SK-N-SH (cell line): ENCODE results near the gene PMVK. TPM values are rescaled to one million over a fixed set of nuclear protein-coding genes. Genes with fewer than 3 reads are reported as not detected.

ENCODE experiments used
- CTCF ChIA-PET: fragments of 300-600, 350-600 bp; formaldehyde crosslinking; extraction: SDS; loops from one replicate; lab custom pipeline; 2021; lab: Yijun Ruan, JAX
- POLR2A ChIA-PET: fragments of 350-600 bp; sonication (Branson Sonifier 250); formaldehyde crosslinking; extraction: SDS; loops from one replicate; lab custom pipeline; 2020; ENCODE audit warnings: antibody characterized with exemption, inconsistent platforms; lab: Yijun Ruan, JAX
- DNase-seq: peaks from one replicate; pipeline ENCODE4 v3.0.0; 2012
- H2AFZ ChIP-seq: fragments of 200-600 bp; sonication (generic); 2 replicates; pipeline ENCODE4 v1.8.1; 2016; ENCODE audit warnings: antibody characterized with exemption, mild to moderate bottlenecking, low read depth
- H3F3A ChIP-seq: fragments of 200-600 bp; sonication (generic); replicated peaks from 2 replicates; pipeline ENCODE3; 2016; ENCODE audit warnings: antibody characterized with exemption, mild to moderate bottlenecking; ENCODE audit not compliant: insufficient read depth
- H3K27ac ChIP-seq, 2 experiments: fragments of 200-500 bp in 1 of 2; fragments of 200-600 bp in 1 of 2; sonication (Bioruptor generic) in 1 of 2; sonication (generic), shearing (Covaris generic) in 1 of 2; 2 replicates each; pipeline versions ENCODE4 v1.5.1 to v1.6.1; 2014 to 2016; ENCODE audit warnings: low read depth in 2 of 2, inconsistent platforms in 1 of 2, low read length in 1 of 2, mild to moderate bottlenecking in 1 of 2, mixed read lengths in 1 of 2
- H3K27me3 ChIP-seq: fragments of 200-600 bp; sonication (generic), shearing (Covaris generic); 2 replicates; pipeline ENCODE4 v1.6.1; 2016; ENCODE audit warnings: mixed run types; ENCODE audit not compliant: insufficient read depth
- H3K36me3 ChIP-seq, 2 experiments: fragments of 200-500 bp in 1 of 2; fragments of 200-600 bp in 1 of 2; sonication (Bioruptor generic) in 1 of 2; sonication (generic) in 1 of 2; replicated peaks in 1 of 2; 2 replicates each; pipeline versions ENCODE3 to v1.5.1; 2014 to 2016; ENCODE audit warnings: low read length in 1 of 2, mild to moderate bottlenecking in 1 of 2; ENCODE audit not compliant: insufficient read depth in 2 of 2, control insufficient read depth in 1 of 2
- H3K4me1 ChIP-seq, 2 experiments: fragments of 200-500 bp in 1 of 2; fragments of 200-600 bp in 1 of 2; sonication (Bioruptor generic) in 1 of 2; sonication (generic), shearing (Covaris generic) in 1 of 2; 2 replicates each; pipeline versions ENCODE4 v1.5.1 to v1.6.1; 2014 to 2016; ENCODE audit warnings: low read depth in 1 of 2, low read length in 1 of 2, mixed run types in 1 of 2; ENCODE audit not compliant: insufficient read depth in 2 of 2, control insufficient read depth in 1 of 2
- H3K4me2 ChIP-seq: fragments of 200-600 bp; sonication (generic), shearing (Covaris generic); 2 replicates; pipeline ENCODE4 v1.6.1; 2017; ENCODE audit warnings: mixed run types
- H3K4me3 ChIP-seq, 2 experiments: fragments of 200-500 bp in 1 of 2; fragments of 200-600 bp in 1 of 2; sonication (Bioruptor generic) in 1 of 2; sonication (generic), shearing (Covaris generic) in 1 of 2; 2 replicates each; pipeline versions ENCODE4 v1.5.1 to v1.8.1; 2014 to 2016; ENCODE audit warnings: low read depth in 2 of 2, inconsistent platforms in 1 of 2, low read length in 1 of 2, mild to moderate bottlenecking in 1 of 2, mixed read lengths in 1 of 2, moderate library complexity in 1 of 2
- H3K79me2 ChIP-seq: fragments of 200-600 bp; sonication (generic); 2 replicates; pipeline ENCODE4 v1.8.1; 2017; ENCODE audit warnings: mild to moderate bottlenecking; ENCODE audit not compliant: insufficient read depth
- H3K9ac ChIP-seq: fragments of 200-600 bp; sonication (generic); 2 replicates; pipeline ENCODE4 v1.6.1; 2017; ENCODE audit warnings: mixed run types
- H3K9me2 ChIP-seq: fragments of 200-600 bp; sonication (generic); 2 replicates; pipeline ENCODE4 v1.6.1; 2017; ENCODE audit warnings: mixed run types
- H3K9me3 ChIP-seq: fragments of 200-600 bp; sonication (generic); 2 replicates; pipeline ENCODE4 v1.6.1; 2017; ENCODE audit warnings: mixed run types, mild to moderate bottlenecking, moderate library complexity
- H4K20me1 ChIP-seq: fragments of 200-600 bp; sonication (generic); 2 replicates; pipeline ENCODE4 v1.6.1; 2017; ENCODE audit warnings: mild to moderate bottlenecking, mixed run types; ENCODE audit not compliant: insufficient read depth
- GATA2 ChIP-seq: sonication (generic); formaldehyde crosslinking; IDR thresholded peaks from 2 replicates; pipeline ENCODE4 v1.5.0; 2020; ENCODE audit warnings: mild to moderate bottlenecking, missing genetic modification reagents
- RFX5 ChIP-seq: IDR thresholded peaks from 2 replicates; pipeline ENCODE4 v1.6.1; 2012; ENCODE audit warnings: mild to moderate bottlenecking, improper control_type of control experiment, low read length
- TCF12 ChIP-seq: IDR thresholded peaks from 2 replicates; pipeline ENCODE4 v1.4.0; 2012
- USF1 ChIP-seq: IDR thresholded peaks from 2 replicates; pipeline ENCODE4 v1.4.0; 2012; ENCODE audit warnings: low read depth, borderline replicate concordance
- WGBS: methylation state at CpG from one replicate; pipeline ENCODE4 v1.1.6; 2017; ENCODE audit warnings: low lambda C conversion rate; 5-methylcytosine and 5-hydroxymethylcytosine counted together
- polyA plus RNA-seq, 3 experiments: library from polyadenylated mRNA; depleted of rRNA; stranded (reverse); fragments of >200 nt; gene quantifications; 2 replicates each; pipeline ENCODE4 v1.2.3, GENCODE V29; 2012

The PMVK gene
- polyA plus RNA-seq, 1 of the 3 experiments (the other 2 are of a cell fraction) = 59.6 TPM

GRCh38 chr1:154955039-154955717, 18.7 kb upstream of the PMVK start:
- Histone ChIP-seq H3F3A (peaks cover 12% of the 10 kb centered on the region), H3K9ac (peak overlapping the region; percentile 75), H2AFZ (peak overlapping the region; percentile 74)
- TF ChIP-seq GATA2 (CRISPR knock-in tag) (peak; percentile 36; the same call in 1 of the 2 replicates), USF1 (no peak)
- TF ChIP-seq, all 33 proteins: peak for 1
- POLR2A ChIA-PET = interaction anchor here (0.8 to 3.0 kb wide), 11 partner anchors 10 to 96 kb away, joined by 3 to 16 read pairs (median 3); partner anchors contain the start of genes ADAM15, LENEP and SHC1
- no peaks in the 10 kb centered on the region for H4K20me1 ChIP-seq
- CTCF ChIA-PET = interaction anchor here (0.8 to 37.5 kb wide), 14 partner anchors 9 to 285 kb away, joined by 3 to 640 read pairs (median 4); partner anchors contain the start of genes FLAD1, LENEP and ZBTB7B
- H3K36me3 ChIP-seq = peaks cover 0 to 30% of the 10 kb centered on the region in 2 experiments
- peak overlapping the region; percentile 87 for H3K4me2 ChIP-seq
- H3K9me3 ChIP-seq = no peaks in the 10 kb centered on the region
- no peaks in the 10 kb centered on the region for H3K27me3 ChIP-seq
- no peaks in the 10 kb centered on the region for H3K9me2 ChIP-seq
- WGBS = 15% methylated on average over 3 of the region's 4 CpGs
- H3K4me3 ChIP-seq = peak overlapping the region; percentile 74 to 79
- peak overlapping the region; percentile 90 to 91 for H3K27ac ChIP-seq
- peaks cover 8% of the 10 kb centered on the region for H3K79me2 ChIP-seq
- H3K4me1 ChIP-seq = peaks cover 0 to 44% of the 10 kb centered on the region in 2 experiments; a peak in 3 of 4 replicates
- peak; percentile 81 for DNase-seq

GRCh38 chr1:154954541-154954940, 18.0 kb upstream of the PMVK start:
- Histone ChIP-seq H3K4me3 (peak overlapping the region; percentile 74 to 79), H3F3A (peaks cover 12% of the 10 kb centered on the region), H4K20me1 (no peaks in the 10 kb centered on the region), H3K4me2 (peak overlapping the region; percentile 87), H3K36me3 (peaks cover 0 to 27% of the 10 kb centered on the region in 2 experiments), H3K9me2 (no peaks in the 10 kb centered on the region), H3K9ac (0 out of 2 replicates have a peak overlapping the region, but pooled peaks have one; percentile 12), H2AFZ (no peak overlapping the region), H3K79me2 (peaks cover 2% of the 10 kb centered on the region; the same call in 1 of the 2 replicates), H3K27me3 (no peaks in the 10 kb centered on the region), H3K9me3 (no peaks in the 10 kb centered on the region), H3K27ac (peak overlapping the region; percentile 71 to 91; a peak in 3 of 4 replicates), H3K4me1 (peaks cover 0 to 42% of the 10 kb centered on the region in 2 experiments; a peak in 3 of 4 replicates)
- no peak for DNase-seq
- WGBS = 58% methylated on average over 3 of the region's 3 CpGs
- POLR2A ChIA-PET = interaction anchor here (1.2 to 3.0 kb wide), 4 partner anchors 10 to 34 kb away, joined by 3 to 16 read pairs (median 6); partner anchors contain the start of gene SHC1
- TF ChIP-seq TCF12 = no peak
- CTCF ChIA-PET = interaction anchor here (1.1 to 37.5 kb wide), 10 partner anchors 10 to 285 kb away, joined by 3 to 640 read pairs (median 6); partner anchors contain the start of genes FLAD1, LENEP and ZBTB7B

GRCh38 chr1:154953611-154954038, 17.1 kb upstream of the PMVK start:
- ChIA-PET CTCF (interaction anchor here (1.2 to 37.5 kb wide), 5 partner anchors 45 to 284 kb away, joined by 3 to 640 read pairs (median 6); partner anchors contain the start of genes LENEP and ZBTB7B), POLR2A (interaction anchor here (0.6 kb wide), 1 partner anchor 1027 kb away, joined by 7 read pairs; no protein-coding TSS in a partner anchor)
- H3K27me3 ChIP-seq = no peaks in the 10 kb centered on the region
- H3K4me1 ChIP-seq = peaks cover 0 to 42% of the 10 kb centered on the region in 2 experiments; a peak in 3 of 4 replicates
- 71% methylated on average over 2 of the region's 2 CpGs for WGBS
- H3K79me2 ChIP-seq = no peaks in the 10 kb centered on the region
- H3F3A ChIP-seq = peaks cover 12% of the 10 kb centered on the region
- no peaks in the 10 kb centered on the region for H4K20me1 ChIP-seq
- H3K4me2 ChIP-seq = no peak overlapping the region
- no peak for DNase-seq
- H2AFZ ChIP-seq = no peak overlapping the region
- H3K27ac ChIP-seq = no peak overlapping the region
- no peaks in the 10 kb centered on the region for H3K9me2 ChIP-seq
- no peak overlapping the region for H3K4me3 ChIP-seq
- no peak for TF ChIP-seq RFX5
- TF ChIP-seq, all 33 proteins: peak for 0
- Histone ChIP-seq H3K9me3 (no peaks in the 10 kb centered on the region), H3K9ac (no peak overlapping the region), H3K36me3 (peaks cover 0 to 18% of the 10 kb centered on the region in 2 experiments)
